Measurements from ENCODE around the gene NXN.
"Not testable (repeated sequence)": the region's sequence is repeated elsewhere in the genome, so short reads cannot be mapped to it uniquely, and the experiment has no call there.

The NXN gene

GRCh38 chr17:862582-862981, 117.0 kb downstream of the NXN start:
- DNase-seq (ENCODE audit: low read depth) = no peak

- DNase-seq (ENCODE audit: low read depth) = no peak
These were observed 118.2 kb downstream of the NXN start for GRCh38 chr17:861364-861763.

- DNase-seq (ENCODE audit: low read depth) = no peak
These were observed 118.8 kb downstream of the NXN start for GRCh38 chr17:860805-861204.

- peak; percentile 61 for DNase-seq (ENCODE audit: low read depth)
These were observed 119.8 kb downstream of the NXN start for GRCh38 chr17:859824-860195.

GRCh38 chr17:859061-859823, 120.3 kb downstream of the NXN start:
- no peak for DNase-seq (ENCODE audit: low read depth)

GRCh38 chr17:856149-856548, 123.4 kb downstream of the NXN start:
- no peak for DNase-seq (ENCODE audit: low read depth)

GRCh38 chr17:855569-855968, 124.0 kb downstream of the NXN start:
- DNase-seq (ENCODE audit: low read depth) = no peak

GRCh38 chr17:852850-853249, 126.7 kb downstream of the NXN start:
- DNase-seq (ENCODE audit: low read depth) = not testable (repeated sequence)

- DNase-seq (ENCODE audit: low read depth) = no peak
These were observed 127.2 kb downstream of the NXN start for GRCh38 chr17:852349-852748.

- DNase-seq (ENCODE audit: low read depth) = no peak
These were observed 127.7 kb downstream of the NXN start for GRCh38 chr17:851924-852323.

- DNase-seq (ENCODE audit: low read depth) = peak; percentile 82
These were observed 128.5 kb downstream of the NXN start for GRCh38 chr17:850851-851763.

GRCh38 chr17:850086-850850, 129.3 kb downstream of the NXN start:
- DNase-seq (ENCODE audit: low read depth) = no peak

- no peak for DNase-seq (ENCODE audit: low read depth)
These were observed 131.2 kb downstream of the NXN start for GRCh38 chr17:848402-848801.

GRCh38 chr17:846901-847843, 132.4 kb downstream of the NXN start:
- peak; percentile 76 for DNase-seq (ENCODE audit: low read depth)

- DNase-seq (ENCODE audit: low read depth) = no peak
These were observed 138.3 kb downstream of the NXN start for GRCh38 chr17:841313-841712.

- DNase-seq (ENCODE audit: low read depth) = no peak
These were observed 141.1 kb downstream of the NXN start for GRCh38 chr17:838486-838885.

GRCh38 chr17:836151-836550, 143.4 kb downstream of the NXN start:
- DNase-seq (ENCODE audit: low read depth) = peak; percentile 80

- not testable (repeated sequence) for DNase-seq (ENCODE audit: low read depth)
These were observed 143.9 kb downstream of the NXN start for GRCh38 chr17:835721-836120.

GRCh38 chr17:835263-835662, 144.3 kb downstream of the NXN start:
- DNase-seq (ENCODE audit: low read depth) = peak; percentile 100

GRCh38 chr17:834136-834535, 145.4 kb downstream of the NXN start:
- DNase-seq (ENCODE audit: low read depth) = no peak

- no peak for DNase-seq (ENCODE audit: low read depth)
These were observed 148.6 kb downstream of the NXN start for GRCh38 chr17:830950-831349.
